Calu3 (cell line): ENCODE data around the gene E4F1. TPM values are rescaled to one million over a fixed set of nuclear protein-coding genes. Genes with fewer than 3 reads are reported as not detected.

Source experiments
- BruUV-seq: library from RNA; stranded (reverse); fragments of 400-500 nt; replicated peaks from 2 replicates; lab custom pipeline; 2021; lab: Mats Ljungman, UMichigan
- CTCF ChIA-PET: fragments of 300-600 bp; sonication (Branson Sonifier 250); formaldehyde crosslinking; loops from one replicate; lab custom pipeline; 2022; ENCODE audit warnings: antibody characterized with exemption; lab: Charles Lee
- DNase-seq: peaks from one replicate; pipeline ENCODE4 v3.0.0; 2022
- H3K27ac Mint-ChIP-seq: one replicate; pipeline ENCODE4 v1.8.0; 2022; ENCODE audit warnings: mixed read lengths; ENCODE audit not compliant: unreplicated experiment
- H3K27me3 Mint-ChIP-seq: one replicate; pipeline ENCODE4 v1.8.0; 2022; ENCODE audit warnings: mixed read lengths; ENCODE audit not compliant: unreplicated experiment
- H3K36me3 Mint-ChIP-seq: one replicate; pipeline ENCODE4 v1.8.0; 2022; ENCODE audit warnings: mild to moderate bottlenecking, moderate library complexity, mixed read lengths; ENCODE audit not compliant: insufficient read depth, unreplicated experiment
- H3K4me1 Mint-ChIP-seq: one replicate; pipeline ENCODE4 v1.8.0; 2022; ENCODE audit warnings: mild to moderate bottlenecking, low read depth, mixed read lengths; ENCODE audit not compliant: unreplicated experiment
- H3K4me3 Mint-ChIP-seq: one replicate; pipeline ENCODE4 v1.8.0; 2022; ENCODE audit warnings: mild to moderate bottlenecking, low read depth, moderate library complexity, mixed read lengths; ENCODE audit not compliant: unreplicated experiment
- H3K9me3 Mint-ChIP-seq: one replicate; pipeline ENCODE4 v1.8.0; 2022; ENCODE audit warnings: low read depth, mixed read lengths; ENCODE audit not compliant: unreplicated experiment
- intact Hi-C: fragments of 100-400 bp; cut with micrococcal nuclease; formaldehyde crosslinking; loops from one replicate; pipeline ENCODE4 v1.10.0; 2022; ENCODE audit not compliant: unreplicated experiment
- total RNA-seq: library from RNA; stranded (reverse); gene quantifications from 2 replicates; pipeline ENCODE4 v1.2.3, GENCODE V29; 2022
- TF ChIP-seq, protein P1 (sequence below): fragments of 200-600 bp; IDR thresholded peaks from one replicate; pipeline ENCODE4 v1.8.0; 2022; ENCODE audit warnings: antibody characterized with exemption; ENCODE audit not compliant: unreplicated experiment

The E4F1 gene
- total RNA-seq, 1 experiment from 2014 or later: 35.4 TPM

DNA sequence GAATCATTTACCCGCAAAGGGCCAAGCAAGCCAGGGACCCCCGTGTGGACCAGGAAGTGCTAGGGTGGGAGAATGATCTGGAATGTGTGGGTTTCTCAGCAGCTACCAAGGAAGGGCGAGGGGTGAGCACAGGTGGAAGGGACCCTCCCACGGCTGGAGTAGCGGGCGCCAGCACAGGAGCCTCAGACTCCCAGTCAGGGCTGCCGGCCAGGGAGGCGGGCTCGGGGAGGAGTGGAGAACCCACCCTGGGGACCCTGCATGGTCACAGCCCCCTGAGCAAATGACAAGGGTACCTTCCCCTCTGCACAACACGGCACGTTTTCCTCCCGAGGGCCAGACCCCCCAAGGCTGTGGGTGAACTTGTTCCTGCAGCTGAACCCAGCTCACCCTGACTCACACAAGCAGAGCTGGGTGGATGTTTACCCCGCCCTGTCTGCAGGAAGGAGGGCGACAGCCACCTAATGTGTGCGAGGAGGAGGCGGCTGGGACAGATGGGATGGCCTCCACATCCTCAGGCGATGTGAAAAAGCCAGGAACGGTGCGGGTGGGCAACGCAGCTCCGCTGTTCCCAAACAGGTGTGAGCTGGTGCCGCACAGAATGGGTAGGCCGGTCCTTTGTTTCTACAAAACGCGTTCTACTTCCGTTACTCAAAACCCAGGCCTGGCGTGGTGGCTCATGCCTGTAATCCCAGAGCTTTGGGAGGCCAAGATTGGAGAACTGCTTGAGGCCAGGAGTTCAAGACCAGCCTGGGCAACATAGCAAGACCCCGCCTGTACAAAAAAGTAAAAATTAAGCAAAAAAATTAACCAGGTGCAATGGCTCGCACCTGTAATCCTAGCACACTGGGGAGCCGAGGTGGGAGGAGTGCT lies 21.8 kb downstream of the E4F1 start:
- TF ChIP-seq, protein P1, sequence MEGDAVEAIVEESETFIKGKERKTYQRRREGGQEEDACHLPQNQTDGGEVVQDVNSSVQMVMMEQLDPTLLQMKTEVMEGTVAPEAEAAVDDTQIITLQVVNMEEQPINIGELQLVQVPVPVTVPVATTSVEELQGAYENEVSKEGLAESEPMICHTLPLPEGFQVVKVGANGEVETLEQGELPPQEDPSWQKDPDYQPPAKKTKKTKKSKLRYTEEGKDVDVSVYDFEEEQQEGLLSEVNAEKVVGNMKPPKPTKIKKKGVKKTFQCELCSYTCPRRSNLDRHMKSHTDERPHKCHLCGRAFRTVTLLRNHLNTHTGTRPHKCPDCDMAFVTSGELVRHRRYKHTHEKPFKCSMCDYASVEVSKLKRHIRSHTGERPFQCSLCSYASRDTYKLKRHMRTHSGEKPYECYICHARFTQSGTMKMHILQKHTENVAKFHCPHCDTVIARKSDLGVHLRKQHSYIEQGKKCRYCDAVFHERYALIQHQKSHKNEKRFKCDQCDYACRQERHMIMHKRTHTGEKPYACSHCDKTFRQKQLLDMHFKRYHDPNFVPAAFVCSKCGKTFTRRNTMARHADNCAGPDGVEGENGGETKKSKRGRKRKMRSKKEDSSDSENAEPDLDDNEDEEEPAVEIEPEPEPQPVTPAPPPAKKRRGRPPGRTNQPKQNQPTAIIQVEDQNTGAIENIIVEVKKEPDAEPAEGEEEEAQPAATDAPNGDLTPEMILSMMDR: no peak
- Mint-ChIP-seq H3K9me3 (no peaks in the 10 kb centered on the region), H3K27ac (no peak overlapping the region), H3K4me3 (no peak overlapping the region), H3K4me1 (no peaks in the 10 kb centered on the region), H3K27me3 (no peaks in the 10 kb centered on the region), H3K36me3 (peaks cover 72% of the 10 kb centered on the region)
- CTCF ChIA-PET: no interaction called here
- BruUV-seq: no TSS peak
- intact Hi-C loops: no loop called here
- DNase-seq: no peak

DNA sequence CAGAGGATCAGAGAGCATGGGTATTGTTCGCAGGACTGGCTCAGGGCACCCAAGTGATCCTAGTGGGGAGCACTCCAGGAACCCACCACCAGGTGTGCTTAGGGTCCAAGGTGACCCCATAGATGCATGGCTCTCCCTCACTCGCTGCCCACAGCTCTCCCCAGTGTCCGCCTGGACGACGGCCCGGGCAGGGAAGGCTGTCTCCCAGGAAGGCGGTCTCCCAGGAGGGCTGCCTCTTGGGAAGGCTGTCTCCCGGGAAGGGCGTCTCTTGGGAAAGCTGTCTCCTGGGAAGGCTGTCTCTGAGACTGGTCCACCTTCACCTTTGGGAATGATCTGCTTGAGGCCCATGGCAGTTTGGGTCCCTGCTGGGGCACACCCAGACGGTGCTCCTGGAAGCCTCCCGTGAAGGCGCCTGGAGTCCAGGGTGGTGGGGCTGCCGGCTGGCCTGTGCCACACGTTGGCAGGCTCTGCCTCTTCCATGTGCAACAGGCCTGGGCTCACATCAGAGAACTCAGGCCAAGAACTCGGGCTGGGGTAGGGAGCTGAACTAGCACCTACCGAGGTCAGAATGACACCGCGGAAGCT lies 23.0 kb downstream of the E4F1 start:
- H3K36me3 Mint-ChIP-seq: peaks cover 79% of the 10 kb centered on the region
- peak overlapping the region; percentile 22 for H3K27ac Mint-ChIP-seq
- TF ChIP-seq, protein P1: no peak
- DNase-seq: no peak
- no peaks in the 10 kb centered on the region for H3K4me1 Mint-ChIP-seq
- H3K9me3 Mint-ChIP-seq: no peaks in the 10 kb centered on the region
- no TSS peak for BruUV-seq
- CTCF ChIA-PET: no interaction called here
- no peak overlapping the region for H3K4me3 Mint-ChIP-seq
- H3K27me3 Mint-ChIP-seq: no peaks in the 10 kb centered on the region
- intact Hi-C loops: no loop called here

DNA sequence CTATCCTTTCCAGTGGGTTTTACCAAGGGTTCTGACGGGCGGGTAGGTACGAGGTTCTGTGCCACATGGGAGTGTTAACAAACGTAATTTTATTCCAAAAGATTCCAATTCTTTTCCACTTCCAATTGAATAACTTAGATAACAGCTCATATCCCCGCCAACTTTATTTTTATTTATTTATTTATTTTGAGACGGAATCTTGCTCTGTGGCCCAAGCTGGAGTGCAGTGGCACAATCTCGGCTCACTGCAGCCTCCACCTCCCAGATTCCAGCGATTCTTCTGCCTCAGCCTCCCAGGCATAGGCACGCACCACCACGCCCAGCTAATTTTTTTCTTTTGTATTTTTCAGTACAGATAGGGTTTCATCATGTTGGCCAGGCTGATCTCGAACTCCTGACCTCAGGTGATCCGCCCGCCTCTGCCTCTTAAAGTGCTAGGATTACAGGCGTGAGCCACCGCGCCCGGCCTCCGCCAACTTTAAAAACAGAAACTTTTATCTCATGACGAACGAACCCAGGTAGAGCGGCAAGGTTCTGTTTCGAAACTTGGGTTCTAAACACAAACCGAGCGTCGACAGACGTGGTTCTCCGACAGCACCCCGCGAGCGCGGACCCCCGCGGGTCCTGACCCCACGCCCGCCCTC lies 27.4 kb downstream of the E4F1 start:
- H3K27me3 Mint-ChIP-seq: no peaks in the 10 kb centered on the region
- CTCF ChIA-PET: interaction anchor here (0.6 to 2.8 kb wide), 9 partner anchors 8 to 520 kb away, joined by 3 to 27 read pairs (median 8); partner anchors contain the start of genes PGP and TRAF7
- TF ChIP-seq, protein P1: no peak
- intact Hi-C loops: no loop called here
- peaks cover 81% of the 10 kb centered on the region for H3K36me3 Mint-ChIP-seq
- TSS peak; percentile 80 for BruUV-seq
- peak overlapping the region; percentile 88 for H3K4me3 Mint-ChIP-seq
- H3K4me1 Mint-ChIP-seq: peaks cover 20% of the 10 kb centered on the region
- H3K27ac Mint-ChIP-seq: peak overlapping the region; percentile 91
- no peaks in the 10 kb centered on the region for H3K9me3 Mint-ChIP-seq
- DNase-seq: no peak

DNA sequence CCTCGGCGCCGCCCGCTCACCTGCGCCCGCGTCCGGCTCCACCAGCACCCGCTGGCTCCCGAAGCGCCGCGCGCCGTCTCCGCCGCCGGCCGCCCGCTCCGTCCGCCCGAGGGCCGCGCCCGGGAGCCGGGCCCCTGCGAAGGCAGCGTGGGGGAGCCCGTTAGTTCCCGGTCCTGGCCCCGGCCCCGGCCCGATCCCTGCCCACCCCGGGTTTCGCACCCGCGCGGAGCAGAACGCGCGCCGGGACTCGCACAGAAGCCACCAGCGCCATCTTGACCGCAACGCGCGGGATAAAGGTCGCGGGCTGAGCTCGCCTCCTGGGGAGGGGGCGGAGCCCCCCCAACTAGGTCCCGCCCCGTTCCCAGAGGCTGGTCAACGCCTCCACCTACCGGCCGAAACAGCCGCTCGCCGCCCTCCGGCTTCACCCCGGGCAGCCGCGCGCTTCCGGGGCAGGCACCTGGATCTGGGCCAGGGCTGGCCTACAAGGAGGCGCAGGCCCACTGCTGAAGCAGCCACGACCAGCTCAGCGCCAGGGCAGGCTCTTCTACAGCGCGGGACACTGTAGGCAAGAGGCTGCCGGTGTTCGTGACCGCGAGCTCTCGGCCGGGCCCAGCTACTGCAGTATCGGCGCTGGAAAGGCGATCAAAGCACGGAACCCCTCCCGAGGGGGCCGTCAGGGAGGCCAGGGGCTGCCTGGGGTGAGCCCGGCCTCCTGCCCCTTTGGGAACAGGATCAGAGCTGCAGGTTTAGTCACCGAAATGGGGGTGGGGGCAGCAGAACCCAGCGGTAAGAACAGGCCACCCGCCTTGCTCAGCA lies 28.1 kb downstream of the E4F1 start, which contains the start of gene ECI1:
ECI1 (minus strand) TSS at position 292 of the 816 bp plus-strand sequence; CDS start at position 271, 21 bp downstream.
- TF ChIP-seq, protein P1: peak; percentile 73
- peak within 1 kb of the TSS; percentile 88 for H3K4me3 Mint-ChIP-seq
- H3K36me3 Mint-ChIP-seq: peaks cover 83% of the 10 kb centered on the region
- H3K27me3 Mint-ChIP-seq: no peaks in the 10 kb centered on the region
- intact Hi-C loops: no loop called here
- DNase-seq: peak; percentile 99
- peak within 1 kb of the TSS; percentile 91 for H3K27ac Mint-ChIP-seq
- BruUV-seq: no TSS peak
- H3K4me1 Mint-ChIP-seq: peaks cover 20% of the 10 kb centered on the region
- CTCF ChIA-PET: interaction anchor here (1.0 to 2.8 kb wide), 7 partner anchors 25 to 250 kb away, joined by 3 to 27 read pairs (median 8); partner anchors contain the start of genes PGP and TRAF7
- H3K9me3 Mint-ChIP-seq: no peaks in the 10 kb centered on the region
